KMS-11 (cell line): ENCODE results near the gene PLD3.
A peak's percentile ranks its signal among the peaks of the same experiment; 100 is the strongest.

Experiments used
- H2AFZ ChIP-seq: fragments of 200-600 bp; sonication (generic); 2 replicates; pipeline ENCODE4 v1.6.1; 2016; ENCODE audit warnings: antibody characterized with exemption, mixed run types, low read depth
- H3K27ac ChIP-seq: fragments of 200-600 bp; sonication (generic); 2 replicates; pipeline ENCODE4 v1.6.1; 2016; ENCODE audit warnings: mild to moderate bottlenecking, mixed run types
- H3K27me3 ChIP-seq: fragments of 200-600 bp; sonication (generic); 2 replicates; pipeline ENCODE4 v1.6.1; 2017; ENCODE audit warnings: mild to moderate bottlenecking, low read depth, mixed run types, moderate library complexity; ENCODE audit not compliant: insufficient read depth
- H3K36me3 ChIP-seq: fragments of 200-600 bp; sonication (generic); 2 replicates; pipeline ENCODE4 v1.6.1; 2017; ENCODE audit warnings: mild to moderate bottlenecking, mixed run types; ENCODE audit not compliant: insufficient read depth
- H3K4me1 ChIP-seq: fragments of 200-600 bp; sonication (generic); 2 replicates; pipeline ENCODE4 v1.6.1; 2016; ENCODE audit warnings: mild to moderate bottlenecking, low read depth, mixed run types; ENCODE audit not compliant: poor library complexity, severe bottlenecking
- H3K4me2 ChIP-seq: fragments of 200-600 bp; sonication (generic); 2 replicates; pipeline ENCODE4 v1.7.0; 2016; ENCODE audit warnings: mild to moderate bottlenecking, mixed run types
- H3K4me3 ChIP-seq: fragments of 200-600 bp; sonication (generic); IDR thresholded peaks from 2 replicates; pipeline ENCODE4 v1.6.1; 2017; ENCODE audit warnings: low read depth, low read length, mixed read lengths; ENCODE audit not compliant: insufficient read depth
- H3K79me2 ChIP-seq: fragments of 200-600 bp; sonication (generic); 2 replicates; pipeline ENCODE4 v1.6.1; 2016; ENCODE audit warnings: low read depth, mixed run types; ENCODE audit not compliant: insufficient read depth
- H3K9ac ChIP-seq: fragments of 200-600 bp; sonication (generic); 2 replicates; pipeline ENCODE4 v1.6.1; 2016; ENCODE audit warnings: mild to moderate bottlenecking, mixed run types
- H4K20me1 ChIP-seq: fragments of 200-600 bp; sonication (generic); 2 replicates; pipeline ENCODE4 v1.6.1; 2016; ENCODE audit warnings: mild to moderate bottlenecking, mixed run types; ENCODE audit not compliant: insufficient read depth
- TF ChIP-seq, protein P1 (sequence below): fragments of 200-600 bp; sonication (generic); conservative IDR thresholded peaks from 2 replicates; pipeline ENCODE4 v1.6.1; 2017; ENCODE audit warnings: low read depth, mild to moderate bottlenecking, antibody characterized with exemption, low read length, moderate library complexity, mixed read lengths

The PLD3 gene, protein sequence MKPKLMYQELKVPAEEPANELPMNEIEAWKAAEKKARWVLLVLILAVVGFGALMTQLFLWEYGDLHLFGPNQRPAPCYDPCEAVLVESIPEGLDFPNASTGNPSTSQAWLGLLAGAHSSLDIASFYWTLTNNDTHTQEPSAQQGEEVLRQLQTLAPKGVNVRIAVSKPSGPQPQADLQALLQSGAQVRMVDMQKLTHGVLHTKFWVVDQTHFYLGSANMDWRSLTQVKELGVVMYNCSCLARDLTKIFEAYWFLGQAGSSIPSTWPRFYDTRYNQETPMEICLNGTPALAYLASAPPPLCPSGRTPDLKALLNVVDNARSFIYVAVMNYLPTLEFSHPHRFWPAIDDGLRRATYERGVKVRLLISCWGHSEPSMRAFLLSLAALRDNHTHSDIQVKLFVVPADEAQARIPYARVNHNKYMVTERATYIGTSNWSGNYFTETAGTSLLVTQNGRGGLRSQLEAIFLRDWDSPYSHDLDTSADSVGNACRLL

GRCh38 chr19:40348125-40348913 is at the start of gene PLD3, which contains the start of gene C19orf47:
TSS of gene PLD3 (plus strand) at chr19:40348695. CDS start at chr19:40366484, 17,789 bp downstream.
TSS of gene C19orf47 (minus strand) at chr19:40348397. CDS start at chr19:40341857, 6,540 bp downstream.
- H3K4me3 ChIP-seq, result peak within 1 kb of the TSS; percentile 31
- no peaks in the 10 kb centered on the region for H3K36me3 ChIP-seq
- H3K27me3 ChIP-seq, result no peaks in the 10 kb centered on the region
- peak within 1 kb of the TSS; percentile 66; the same call in 1 of the 2 replicates for H2AFZ ChIP-seq
- peak within 1 kb of the TSS; percentile 77 for H3K4me2 ChIP-seq
- TF ChIP-seq, protein P1, sequence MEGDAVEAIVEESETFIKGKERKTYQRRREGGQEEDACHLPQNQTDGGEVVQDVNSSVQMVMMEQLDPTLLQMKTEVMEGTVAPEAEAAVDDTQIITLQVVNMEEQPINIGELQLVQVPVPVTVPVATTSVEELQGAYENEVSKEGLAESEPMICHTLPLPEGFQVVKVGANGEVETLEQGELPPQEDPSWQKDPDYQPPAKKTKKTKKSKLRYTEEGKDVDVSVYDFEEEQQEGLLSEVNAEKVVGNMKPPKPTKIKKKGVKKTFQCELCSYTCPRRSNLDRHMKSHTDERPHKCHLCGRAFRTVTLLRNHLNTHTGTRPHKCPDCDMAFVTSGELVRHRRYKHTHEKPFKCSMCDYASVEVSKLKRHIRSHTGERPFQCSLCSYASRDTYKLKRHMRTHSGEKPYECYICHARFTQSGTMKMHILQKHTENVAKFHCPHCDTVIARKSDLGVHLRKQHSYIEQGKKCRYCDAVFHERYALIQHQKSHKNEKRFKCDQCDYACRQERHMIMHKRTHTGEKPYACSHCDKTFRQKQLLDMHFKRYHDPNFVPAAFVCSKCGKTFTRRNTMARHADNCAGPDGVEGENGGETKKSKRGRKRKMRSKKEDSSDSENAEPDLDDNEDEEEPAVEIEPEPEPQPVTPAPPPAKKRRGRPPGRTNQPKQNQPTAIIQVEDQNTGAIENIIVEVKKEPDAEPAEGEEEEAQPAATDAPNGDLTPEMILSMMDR, result no peak
- no peak within 1 kb of the TSS for H3K27ac ChIP-seq
- peaks cover 19% of the 10 kb centered on the region; the same call in 1 of the 2 replicates for H3K79me2 ChIP-seq
- peak within 1 kb of the TSS; percentile 49; the same call in 1 of the 2 replicates for H3K9ac ChIP-seq
- H4K20me1 ChIP-seq, result no peaks in the 10 kb centered on the region
- peaks cover 11% of the 10 kb centered on the region for H3K4me1 ChIP-seq

DNA sequence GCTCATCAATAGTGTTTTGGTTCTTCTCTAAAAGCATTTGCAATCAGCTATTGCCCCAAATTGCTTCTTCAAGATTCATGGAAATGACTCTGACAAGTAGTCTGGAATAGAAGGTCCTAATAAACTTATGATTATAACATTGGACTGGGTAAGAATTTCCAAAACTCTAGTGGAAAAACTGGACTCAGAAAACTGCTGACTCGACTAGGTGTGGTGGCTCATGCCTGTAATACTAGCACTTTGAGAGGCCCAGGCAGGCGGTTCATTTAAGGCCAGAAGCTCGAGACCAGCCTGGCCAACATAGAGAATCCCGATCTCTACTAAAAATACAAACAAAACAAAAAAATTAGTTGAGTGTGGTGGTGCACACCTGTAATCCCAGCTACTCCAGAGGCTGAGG is 47.8 kb upstream of the PLD3 start:
- Histone ChIP-seq H4K20me1 (no peaks in the 10 kb centered on the region), H2AFZ (no peak overlapping the region), H3K4me2 (no peak overlapping the region), H3K27ac (no peak overlapping the region), H3K4me3 (no peak overlapping the region), H3K27me3 (no peaks in the 10 kb centered on the region), H3K36me3 (no peaks in the 10 kb centered on the region), H3K79me2 (no peaks in the 10 kb centered on the region), H3K9ac (no peak overlapping the region), H3K4me1 (no peaks in the 10 kb centered on the region)
- TF ChIP-seq, protein P1, result no peak

- no peak overlapping the region for H3K9ac ChIP-seq
- no peak overlapping the region for H3K4me2 ChIP-seq
- no peaks in the 10 kb centered on the region for H3K79me2 ChIP-seq
- H3K4me1 ChIP-seq, result no peaks in the 10 kb centered on the region
- TF ChIP-seq, protein P1, result no peak
- no peaks in the 10 kb centered on the region for H4K20me1 ChIP-seq
- H2AFZ ChIP-seq, result no peak overlapping the region
- no peak overlapping the region for H3K4me3 ChIP-seq
- H3K27ac ChIP-seq, result no peak overlapping the region
- no peaks in the 10 kb centered on the region for H3K36me3 ChIP-seq
- no peaks in the 10 kb centered on the region for H3K27me3 ChIP-seq
Observed at GRCh38 chr19:40302224-40303011, 46.1 kb upstream of the PLD3 start.

GRCh38 chr19:40303765-40304164 is 44.7 kb upstream of the PLD3 start:
- H3K9ac ChIP-seq, result no peak overlapping the region
- no peak overlapping the region for H2AFZ ChIP-seq
- no peaks in the 10 kb centered on the region for H3K79me2 ChIP-seq
- no peaks in the 10 kb centered on the region for H4K20me1 ChIP-seq
- H3K4me3 ChIP-seq, result no peak overlapping the region
- TF ChIP-seq, protein P1, result no peak
- H3K27ac ChIP-seq, result no peak overlapping the region
- H3K4me1 ChIP-seq, result no peaks in the 10 kb centered on the region
- H3K36me3 ChIP-seq, result no peaks in the 10 kb centered on the region
- no peak overlapping the region for H3K4me2 ChIP-seq
- H3K27me3 ChIP-seq, result no peaks in the 10 kb centered on the region
